ENCODE data around the gene FES. TPM values are rescaled to one million over a fixed set of nuclear protein-coding genes. Genes with fewer than 3 reads are reported as not detected.

FES gene
- polyA plus RNA-seq, 1 experiment, result 5.5 TPM

GRCh38 chr15:90945091-90945490 is 60.8 kb downstream of the FES start:
- CTCF ChIA-PET, result interaction anchor here (1.5 to 4.5 kb wide), 2 partner anchors 11 to 12 kb away, joined by 11 to 27 read pairs; partner anchors contain the start of genes HDDC3 and UNC45A
- Histone ChIP-seq H3K27me3 (ENCODE audit: control insufficient read depth, insufficient read depth, low read length) (no peaks in the 10 kb centered on the region), H3K9me3 (ENCODE audit: control insufficient read depth, insufficient read depth, low read length) (peaks cover 3% of the 10 kb centered on the region; the same call in 1 of the 2 replicates), H3K27ac (ENCODE audit: low read depth, low read length) (no peak overlapping the region), H3K4me3 (ENCODE audit: low read depth, low read length) (no peak overlapping the region)
- DNase-seq (ENCODE audit: low read depth, low spot score), result no peak
- POLR2A ChIA-PET, result no interaction called here
- TF ChIP-seq, protein P1, sequence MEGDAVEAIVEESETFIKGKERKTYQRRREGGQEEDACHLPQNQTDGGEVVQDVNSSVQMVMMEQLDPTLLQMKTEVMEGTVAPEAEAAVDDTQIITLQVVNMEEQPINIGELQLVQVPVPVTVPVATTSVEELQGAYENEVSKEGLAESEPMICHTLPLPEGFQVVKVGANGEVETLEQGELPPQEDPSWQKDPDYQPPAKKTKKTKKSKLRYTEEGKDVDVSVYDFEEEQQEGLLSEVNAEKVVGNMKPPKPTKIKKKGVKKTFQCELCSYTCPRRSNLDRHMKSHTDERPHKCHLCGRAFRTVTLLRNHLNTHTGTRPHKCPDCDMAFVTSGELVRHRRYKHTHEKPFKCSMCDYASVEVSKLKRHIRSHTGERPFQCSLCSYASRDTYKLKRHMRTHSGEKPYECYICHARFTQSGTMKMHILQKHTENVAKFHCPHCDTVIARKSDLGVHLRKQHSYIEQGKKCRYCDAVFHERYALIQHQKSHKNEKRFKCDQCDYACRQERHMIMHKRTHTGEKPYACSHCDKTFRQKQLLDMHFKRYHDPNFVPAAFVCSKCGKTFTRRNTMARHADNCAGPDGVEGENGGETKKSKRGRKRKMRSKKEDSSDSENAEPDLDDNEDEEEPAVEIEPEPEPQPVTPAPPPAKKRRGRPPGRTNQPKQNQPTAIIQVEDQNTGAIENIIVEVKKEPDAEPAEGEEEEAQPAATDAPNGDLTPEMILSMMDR (IDR thresholded peaks at IDR 0.05; ENCODE audit: low read depth, low read length), result no peak

Small RNA genes lying within 50 kb of the gene (small RNA-seq; reads per million reads assigned to genes)
- gene RN7SL363P (ENCODE audit: insufficient read length, low read depth), result not detected

Other genes starting within 250 kb of the FES start
- gene BLM, start 167.2 kb upstream of the FES start, polyA plus RNA-seq (2011; rRNA removed), result 1.7 and 2.1 TPM in 2 replicates
- 14.0 and 21.5 TPM in 2 replicates for gene FURIN, start 15.9 kb upstream of the FES start, polyA plus RNA-seq (2011; rRNA removed)
- 14.3 and 20.6 TPM in 2 replicates for gene MAN2A2, start 18.8 kb downstream of the FES start, polyA plus RNA-seq (2011; rRNA removed)
- gene HDDC3, start 48.0 kb downstream of the FES start, polyA plus RNA-seq (2011; rRNA removed), result 10.0 and 10.3 TPM in 2 replicates
- gene UNC45A, start 50.8 kb downstream of the FES start, polyA plus RNA-seq (2011; rRNA removed), result 63.3 and 69.7 TPM in 2 replicates
- 5.6 and 6.1 TPM in 2 replicates for gene RCCD1, start 70.4 kb downstream of the FES start, polyA plus RNA-seq (2011; rRNA removed)
- 61.0 and 77.5 TPM in 2 replicates for gene PRC1, start 110.0 kb downstream of the FES start, polyA plus RNA-seq (2011; rRNA removed)
- gene VPS33B, start 138.1 kb downstream of the FES start, polyA plus RNA-seq (2011; rRNA removed), result 12.3 and 12.9 TPM in 2 replicates
- gene SV2B, start 215.8 kb downstream of the FES start, polyA plus RNA-seq (2011; rRNA removed), result not detected in 2 replicates

Measured in AG04450 (cell line).